GM12878 (cell line): ENCODE results near the gene SLC43A3. TPM values are rescaled to one million over a fixed set of nuclear protein-coding genes. Genes with fewer than 3 reads are reported as not detected.

Experiments
- ATAC-seq: fragments of 200-7000 bp; cut with Tn5 transposase; 3 replicates; pipeline ENCODE4 v1.9.1; 2020; ENCODE audit warnings: mild to moderate bottlenecking, moderate library complexity
- BruUV-seq: library from RNA; stranded (reverse); fragments of 400-500 nt; replicated peaks from 2 replicates; lab custom pipeline; 2021; lab: Mats Ljungman, UMichigan
- CTCF ChIA-PET: fragments of 300-600 bp; sonication (Branson Sonifier 250); formaldehyde crosslinking; extraction: SDS; loops from one replicate; lab custom pipeline; 2021; ENCODE audit warnings: inconsistent platforms; lab: Yijun Ruan, JAX
- POLR2A ChIA-PET: fragments of 350-600 bp; formaldehyde crosslinking; extraction: SDS; loops from one replicate; lab custom pipeline; 2021; ENCODE audit warnings: inconsistent platforms; lab: Charles Lee
- RAD21 ChIA-PET: fragments of 300-600 bp; sonication (Branson Sonifier 250); formaldehyde crosslinking; loops from one replicate; lab custom pipeline; 2023; ENCODE audit warnings: antibody characterized with exemption; ENCODE audit not compliant: unreplicated experiment; lab: Charles Lee
- SMC1A ChIA-PET: fragments of 300-600 bp; sonication (Branson Sonifier 250); formaldehyde crosslinking; loops from one replicate; lab custom pipeline; 2023; ENCODE audit not compliant: unreplicated experiment, uncharacterized antibody; lab: Charles Lee
- DNase-seq: peaks from one replicate; pipeline ENCODE4 v3.0.0-alpha.2; 2011; ENCODE audit warnings: low read depth, low spot score
- FAIRE-seq: peaks from 3 replicates; lab custom pipeline; 2011; peaks lifted over from hg19 to GRCh38; lab: Jason Lieb, UNC
- H2AFZ ChIP-seq: 2 replicates; pipeline ENCODE4 v1.6.0; 2011; ENCODE audit warnings: low read depth, low read length, control low read depth; ENCODE audit not compliant: control insufficient read depth
- H3K27ac ChIP-seq: 2 replicates; pipeline ENCODE4 v1.5.1; 2011; ENCODE audit warnings: control low read depth; ENCODE audit not compliant: control insufficient read depth, insufficient read depth
- H3K27me3 ChIP-seq, 2 experiments: replicated peaks in 1 of 2; 2 replicates each; pipeline versions ENCODE4 v1.6.0 to v1.6.1; 2011; ENCODE audit warnings: low read length in 1 of 2; ENCODE audit not compliant: control insufficient read depth in 2 of 2, insufficient read depth in 2 of 2
- H3K36me3 ChIP-seq, 2 experiments: 2 replicates each; pipeline ENCODE4 v1.5.1; 2011; ENCODE audit warnings: low read length in 1 of 2; ENCODE audit not compliant: control insufficient read depth in 2 of 2, insufficient read depth in 2 of 2
- H3K4me1 ChIP-seq: 2 replicates; pipeline ENCODE4 v1.6.1; 2011; ENCODE audit warnings: mild to moderate bottlenecking, low read length, moderate library complexity, mixed read lengths; ENCODE audit not compliant: control insufficient read depth, insufficient read depth
- H3K4me2 ChIP-seq: 2 replicates; pipeline ENCODE4 v1.6.0; 2011; ENCODE audit warnings: control low read depth; ENCODE audit not compliant: control insufficient read depth, insufficient read depth
- H3K4me3 ChIP-seq: fragments of 200-600 bp; sonication (generic); 2 replicates; pipeline ENCODE4 v1.5.1; 2016
- H3K79me2 ChIP-seq: 2 replicates; pipeline ENCODE4 v1.6.0; 2011; ENCODE audit warnings: low read length; ENCODE audit not compliant: control insufficient read depth, insufficient read depth
- H3K9ac ChIP-seq: 2 replicates; pipeline ENCODE4 v1.8.0; 2011; ENCODE audit warnings: low read length, control low read depth, mixed read lengths; ENCODE audit not compliant: control insufficient read depth, insufficient read depth
- H3K9me3 ChIP-seq: replicated peaks from 3 replicates; pipeline ENCODE4 v1.5.1; 2011; ENCODE audit warnings: mild to moderate bottlenecking, low read length; ENCODE audit not compliant: control insufficient read depth, insufficient read depth
- H4K20me1 ChIP-seq: 2 replicates; pipeline ENCODE4 v1.6.0; 2011; ENCODE audit not compliant: control insufficient read depth, insufficient read depth
- ASH2L ChIP-seq: fragments of 300-600, 200-600 bp; sonication (generic); IDR thresholded peaks from 2 replicates; pipeline ENCODE4 v1.6.1; 2017; ENCODE audit warnings: low read depth, mild to moderate bottlenecking, borderline replicate concordance
- BHLHE40 ChIP-seq, 2 experiments: fragments of 450-650 bp in 1 of 2; IDR thresholded peaks; 2 replicates each; pipeline ENCODE4 v1.6.1; 2011 to 2017; ENCODE audit warnings: low read depth in 2 of 2, borderline replicate concordance in 1 of 2, improper control_type of control experiment in 1 of 2, low read length in 1 of 2, mild to moderate bottlenecking in 1 of 2
- BMI1 ChIP-seq: fragments of 450-650 bp; IDR thresholded peaks from 2 replicates; pipeline ENCODE4 v1.6.1; 2016; ENCODE audit warnings: mild to moderate bottlenecking, moderate library complexity, borderline replicate concordance
- CEBPB ChIP-seq, 2 experiments: fragments of 150-350 bp in 1 of 2; IDR thresholded peaks; 2 replicates each; pipeline ENCODE4 v1.6.1; 2012 to 2014; ENCODE audit warnings: low read depth in 2 of 2, low read length in 2 of 2, borderline replicate concordance in 1 of 2, inconsistent platforms in 1 of 2
- CREB1 ChIP-seq: IDR thresholded peaks from 2 replicates; pipeline ENCODE4 v1.6.1; 2012; ENCODE audit warnings: low read depth, mild to moderate bottlenecking, inconsistent platforms
- DPF2 ChIP-seq: fragments of 450-650 bp; IDR thresholded peaks from 2 replicates; pipeline ENCODE4 v1.6.1; 2017; ENCODE audit warnings: mild to moderate bottlenecking
- E2F4 ChIP-seq: IDR thresholded peaks from 2 replicates; pipeline ENCODE4 v1.6.1; 2012; ENCODE audit warnings: low read depth, low read length, improper control_type of control experiment
- IKZF1 ChIP-seq: fragments of 450-650 bp; conservative IDR thresholded peaks from 2 replicates; pipeline ENCODE4 v1.6.1; 2017; ENCODE audit warnings: antibody characterized with exemption, mild to moderate bottlenecking
- NRF1 ChIP-seq: conservative IDR thresholded peaks from 2 replicates; pipeline ENCODE4 v1.6.1; 2011; ENCODE audit warnings: mild to moderate bottlenecking, low read depth, low read length, improper control_type of control experiment
- RAD21 ChIP-seq: IDR thresholded peaks from 2 replicates; pipeline ENCODE4 v1.6.1; 2011; ENCODE audit warnings: mild to moderate bottlenecking, low read depth, low read length, moderate library complexity; ENCODE audit not compliant: insufficient read depth
- RFX5 ChIP-seq: IDR thresholded peaks from 2 replicates; pipeline ENCODE4 v1.6.1; 2011; ENCODE audit warnings: low read depth, low read length, improper control_type of control experiment
- USF2 ChIP-seq: IDR thresholded peaks from 2 replicates; pipeline ENCODE4 v1.6.1; 2011; ENCODE audit warnings: low read depth, low read length, improper control_type of control experiment, borderline replicate concordance
- ZBED1 ChIP-seq: IDR thresholded peaks from 2 replicates; pipeline ENCODE4 v1.6.1; 2016; ENCODE audit warnings: borderline replicate concordance
- ZNF217 ChIP-seq: fragments of 450-650 bp; IDR thresholded peaks from 2 replicates; pipeline ENCODE4 v1.6.1; 2017; ENCODE audit warnings: antibody characterized with exemption, mild to moderate bottlenecking
- WGBS: methylation state at CpG from one replicate; pipeline ENCODE4 v1.1.6; 2016; ENCODE audit warnings: low lambda C conversion rate; ENCODE audit not compliant: insufficient replicate concordance, insufficient coverage; ENCODE audit errors: missing lambda C conversion rate; 5-methylcytosine and 5-hydroxymethylcytosine counted together
- in situ Hi-C: fragments of 300-500 bp; cut with MboI; formaldehyde crosslinking; loops from 9 replicates; pipeline ENCODE4 v1.14.3; 2018; ENCODE audit warnings: mixed read lengths
- intact Hi-C: fragments of 100-400 bp; cut with micrococcal nuclease; formaldehyde crosslinking; loops from one replicate; pipeline ENCODE4 v1.14.2; 2022; ENCODE audit not compliant: unreplicated experiment
- polyA plus RNA-seq, 11 experiments: library from polyadenylated mRNA; depleted of rRNA in 4 of 11; unstranded in 6 of 11; stranded (reverse) in 5 of 11; fragments of >200 nt; fragmentation: Nextera tagmentation in 4 of 11; fragmentation: Illumina TruSeq in 1 of 11; extraction: Ambion mirVana in 4 of 11; extraction: Trizol in 1 of 11; gene quantifications; 1 replicate in 1 of 11; 2 replicates in 10 of 11; pipeline versions ENCODE4 v1.2.1 to v1.2.3, GENCODE V29; 2011 to 2016; ENCODE audit warnings: inconsistent platforms in 2 of 11, missing spikeins in 2 of 11, low read depth in 1 of 11
- total RNA-seq, 4 experiments: library from RNA; depleted of rRNA in 3 of 4; stranded (reverse); fragments of >200 nt in 3 of 4; fragmentation: Illumina TruSeq in 1 of 4; extraction: Trizol in 1 of 4; gene quantifications; 2 replicates each; pipeline versions ENCODE4 v1.2.1 to v1.2.3, GENCODE V29; 2013 to 2021

The SLC43A3 gene
- total and polyA plus RNA-seq, 10 of the 15 experiments (the other 5 are each of a cell fraction or from before 2014, with no cell fraction given) = 37.5 to 237 (median 132) TPM

GRCh38 chr11:57370251-57370650, 56.7 kb downstream of the SLC43A3 start:
- TF ChIP-seq IKZF1 (no peak), RAD21 (no peak), USF2 (no peak), DPF2 (no peak), NRF1 (no peak), CREB1 (no peak), RFX5 (no peak), ASH2L (no peak), ZBED1 (no peak), BMI1 (no peak), BHLHE40 (IDR thresholded peaks at IDR 0.05; ENCODE audit: borderline replicate concordance in 1 of 2, low read depth in 2 of 2, low read length in 1 of 2) (no peak), E2F4 (no peak), ZNF217 (no peak), CEBPB (IDR thresholded peaks at IDR 0.05; ENCODE audit: borderline replicate concordance in 1 of 2, low read depth in 2 of 2, low read length in 2 of 2) (no peak)
- TF ChIP-seq, all 136 proteins: peak for 0

More at GRCh38 chr11:57370251-57370650, 56.7 kb downstream of the SLC43A3 start:
- H4K20me1 ChIP-seq = no peaks in the 10 kb centered on the region
- H3K27me3 ChIP-seq = no peaks in the 10 kb centered on the region
- DNase-seq (no peak), ATAC-seq (no peak), FAIRE-seq (no peak)
- RAD21 ChIA-PET = no interaction called here
- POLR2A ChIA-PET = no interaction called here
- BruUV-seq = no TSS peak
- no peak overlapping the region for H3K4me2 ChIP-seq
- H3K9me3 ChIP-seq = no peaks in the 10 kb centered on the region
- CTCF ChIA-PET = no interaction called here
- H3K4me1 ChIP-seq = no peaks in the 10 kb centered on the region
- H2AFZ ChIP-seq = no peak overlapping the region
- in situ Hi-C loops (no loop called here), intact Hi-C loops (no loop called here)
- no peaks in the 10 kb centered on the region for H3K36me3 ChIP-seq
- SMC1A ChIA-PET = no interaction called here
- no peak overlapping the region for H3K4me3 ChIP-seq
- no peak overlapping the region for H3K27ac ChIP-seq
- 48% methylated on average over 7 of the region's 7 CpGs for WGBS
- no peak overlapping the region for H3K9ac ChIP-seq
- H3K79me2 ChIP-seq = no peaks in the 10 kb centered on the region
